G401.6 (cell line): ENCODE data around the gene ZMYND10.
A peak's percentile ranks its signal among the peaks of the same experiment; 100 is the strongest.

Experiments used
- FAIRE-seq: peaks from 2 replicates; lab custom pipeline; 2012; peaks lifted over from hg19 to GRCh38; lab: Jason Lieb, UNC

ZMYND10 gene

DNA sequence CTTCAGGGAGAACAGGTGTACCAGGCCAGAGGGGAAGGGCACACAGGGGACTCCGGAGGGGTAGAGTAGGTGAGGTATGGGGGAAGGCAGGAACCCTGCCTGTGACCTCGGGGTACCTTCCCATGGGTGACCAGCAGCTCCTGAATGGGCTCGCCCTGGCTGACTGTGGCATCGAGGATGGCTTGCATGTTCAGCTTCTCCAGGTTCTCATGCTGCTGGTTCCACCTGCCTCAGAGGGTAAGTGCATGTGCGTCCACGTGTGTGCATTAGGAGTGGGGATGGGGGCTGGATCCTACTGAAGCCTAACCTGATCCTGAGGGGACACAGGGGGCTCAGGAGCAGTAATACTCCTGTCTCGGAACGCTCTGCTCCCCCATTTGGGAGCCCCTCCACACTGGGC, 524 bp downstream of the ZMYND10 start:
- FAIRE-seq = no peak

- FAIRE-seq = no peak
Observed at GRCh38 chr3:50342813-50343633, 2.5 kb downstream of the ZMYND10 start.

DNA sequence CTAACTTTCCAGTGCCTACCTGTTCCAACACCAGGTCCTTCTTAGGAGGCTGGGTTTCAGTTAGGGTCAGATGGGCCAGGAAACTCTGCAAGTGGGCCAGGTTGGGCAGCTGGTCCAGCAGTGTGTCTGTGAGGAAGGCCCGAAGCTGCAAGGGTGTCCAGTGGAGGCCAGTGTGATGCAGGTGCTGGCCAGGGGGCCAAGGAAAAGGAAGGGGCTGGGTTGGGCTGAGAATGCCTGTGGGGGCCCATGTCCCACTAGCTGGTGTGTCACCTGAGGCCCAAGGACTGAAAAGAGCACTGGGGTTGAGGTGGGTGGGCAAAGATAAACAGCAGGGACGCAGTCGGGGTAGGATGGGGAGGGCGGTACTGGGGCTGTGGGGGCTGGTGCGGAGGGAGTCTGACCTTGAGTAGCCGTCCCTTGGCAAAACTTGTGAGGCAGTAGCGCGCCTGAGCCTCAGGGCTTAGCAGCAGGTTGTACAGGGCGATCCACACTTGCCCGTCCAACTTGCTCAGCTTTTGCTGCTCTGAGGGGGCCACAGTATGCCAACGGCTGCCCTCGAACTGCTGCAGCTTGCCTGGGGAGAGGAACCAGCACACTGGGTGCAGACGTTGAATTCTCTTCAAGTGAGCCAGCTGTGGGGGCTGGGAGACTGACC, 3.4 kb downstream of the ZMYND10 start:
- no peak for FAIRE-seq

- no peak for FAIRE-seq
Observed at GRCh38 chr3:50341537-50341936, 4.0 kb downstream of the ZMYND10 start.

- FAIRE-seq = no peak
Observed at GRCh38 chr3:50340448-50341329, 4.8 kb downstream of the ZMYND10 start, which contains the start of gene RASSF1. Gene RASSF1, minus strand, starts transcription at chr3:50340836. Its CDS starts 31 bp downstream, at chr3:50340805.

DNA sequence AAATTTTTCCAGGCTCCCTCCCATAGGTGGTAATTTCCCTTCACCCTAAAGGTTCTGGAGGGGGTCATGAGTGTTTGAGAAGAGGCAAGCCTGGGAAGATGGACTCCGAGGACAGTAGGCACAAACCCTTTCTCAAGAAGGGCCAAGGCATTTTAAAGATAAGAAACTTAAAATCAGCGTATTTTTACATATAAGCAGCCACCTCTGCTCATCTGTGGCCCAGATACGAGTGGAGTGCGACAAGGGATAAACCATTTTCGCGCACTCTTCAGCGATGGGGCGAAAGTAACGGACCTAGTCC, 5.4 kb downstream of the ZMYND10 start:
- FAIRE-seq = no peak

DNA sequence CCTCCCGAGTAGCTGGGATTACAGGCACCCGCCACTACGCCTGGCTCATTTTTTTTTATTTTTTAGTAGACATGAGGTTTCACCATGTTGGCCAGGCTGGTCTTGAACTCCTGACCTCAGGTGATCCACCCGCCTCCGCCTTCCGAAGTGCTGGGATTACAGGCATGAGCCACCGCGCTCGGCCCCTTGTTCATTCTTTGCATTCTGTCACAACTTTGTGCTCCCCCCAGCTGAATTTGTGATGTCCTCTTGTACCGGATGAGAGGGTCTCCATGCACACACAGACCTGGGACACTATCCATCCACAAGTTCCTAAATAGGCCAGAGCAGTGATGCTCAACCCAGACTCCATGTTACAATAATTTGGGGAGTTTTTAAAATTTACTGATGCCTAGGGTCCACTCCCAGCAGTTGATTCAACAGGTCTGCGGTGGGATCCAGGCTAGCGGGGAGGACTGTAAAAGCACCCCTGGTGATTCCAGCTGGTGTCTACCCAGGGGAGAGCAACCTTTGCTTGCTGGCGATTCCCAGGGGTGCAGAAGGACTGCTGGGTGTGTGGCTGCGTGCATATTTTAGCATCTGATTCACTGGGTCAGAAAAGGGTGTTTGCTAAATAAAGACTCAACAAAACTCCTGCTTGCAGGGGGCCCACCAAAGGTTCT, 5.9 kb downstream of the ZMYND10 start:
- no peak for FAIRE-seq

GRCh38 chr3:50338965-50339364, 6.6 kb downstream of the ZMYND10 start:
- FAIRE-seq = no peak

DNA sequence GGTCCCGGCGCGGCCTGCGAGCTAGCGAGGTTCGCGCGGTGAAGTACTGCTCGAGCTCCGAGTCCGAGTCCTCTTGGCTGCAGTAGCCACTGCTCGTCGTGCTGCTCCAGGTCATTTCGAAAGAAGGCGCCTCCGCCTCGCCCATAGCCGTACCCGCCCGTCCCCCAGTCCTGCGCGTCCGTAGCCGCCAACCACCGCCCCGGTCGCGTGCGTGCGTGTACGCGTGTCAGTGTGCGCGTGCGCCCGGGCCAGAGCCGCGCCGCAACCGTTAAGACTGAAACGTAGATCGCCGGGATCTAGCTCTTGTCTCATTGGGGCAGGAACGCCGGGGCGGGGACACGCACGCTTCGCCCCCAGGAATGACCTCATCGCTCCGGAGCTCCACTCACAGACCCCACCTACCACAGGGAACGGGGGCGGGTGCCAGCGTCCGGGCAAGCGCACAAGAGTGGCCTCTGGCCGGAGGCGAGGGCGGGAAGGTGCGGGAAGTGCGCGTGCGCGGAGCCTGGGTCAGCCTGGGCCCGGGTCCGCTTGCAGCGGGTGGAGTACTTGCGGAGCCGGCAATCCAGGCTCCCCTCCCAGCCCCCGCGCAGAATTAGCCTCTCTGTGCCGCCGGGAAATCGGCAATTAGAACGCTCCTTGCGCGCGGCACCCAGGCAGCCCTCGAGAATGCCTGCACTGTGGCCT, 8.2 kb downstream of the ZMYND10 start:
- peak; percentile 98 for FAIRE-seq

- no peak for FAIRE-seq
Observed at GRCh38 chr3:50336452-50337174, 8.9 kb downstream of the ZMYND10 start.

- FAIRE-seq = no peak
Observed at GRCh38 chr3:50334339-50335075, 11.0 kb downstream of the ZMYND10 start.

- no peak for FAIRE-seq
Observed at GRCh38 chr3:50333744-50334328, 11.7 kb downstream of the ZMYND10 start.

DNA sequence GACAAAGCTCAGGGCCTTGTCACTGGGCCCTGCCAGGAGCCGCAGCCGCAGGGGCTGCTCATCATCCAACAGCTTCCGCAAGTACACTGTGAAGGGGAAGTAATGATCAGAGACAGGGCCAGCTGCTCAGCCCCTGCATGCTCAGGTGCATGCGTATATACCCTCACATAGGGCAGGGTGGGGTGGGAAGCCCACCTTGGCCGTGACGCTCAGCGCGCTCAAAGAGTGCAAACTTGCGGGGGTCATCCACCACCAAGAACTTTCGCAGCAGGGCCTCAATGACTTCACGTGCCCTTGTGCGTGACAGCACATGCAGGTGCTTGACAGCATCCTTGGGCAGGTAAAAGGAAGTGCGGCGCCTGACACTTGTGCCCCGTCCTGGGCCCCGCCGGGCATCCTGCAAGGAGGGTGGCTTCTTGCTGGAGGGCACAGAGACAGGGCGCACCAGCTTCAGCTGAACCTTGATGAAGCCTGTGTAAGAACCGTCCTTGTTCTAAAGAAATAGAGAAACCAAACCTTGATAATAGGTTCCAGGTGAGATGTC, 14.1 kb downstream of the ZMYND10 start:
- FAIRE-seq = no peak

- no peak for FAIRE-seq
Observed at GRCh38 chr3:50330330-50330729, 15.2 kb downstream of the ZMYND10 start.

DNA sequence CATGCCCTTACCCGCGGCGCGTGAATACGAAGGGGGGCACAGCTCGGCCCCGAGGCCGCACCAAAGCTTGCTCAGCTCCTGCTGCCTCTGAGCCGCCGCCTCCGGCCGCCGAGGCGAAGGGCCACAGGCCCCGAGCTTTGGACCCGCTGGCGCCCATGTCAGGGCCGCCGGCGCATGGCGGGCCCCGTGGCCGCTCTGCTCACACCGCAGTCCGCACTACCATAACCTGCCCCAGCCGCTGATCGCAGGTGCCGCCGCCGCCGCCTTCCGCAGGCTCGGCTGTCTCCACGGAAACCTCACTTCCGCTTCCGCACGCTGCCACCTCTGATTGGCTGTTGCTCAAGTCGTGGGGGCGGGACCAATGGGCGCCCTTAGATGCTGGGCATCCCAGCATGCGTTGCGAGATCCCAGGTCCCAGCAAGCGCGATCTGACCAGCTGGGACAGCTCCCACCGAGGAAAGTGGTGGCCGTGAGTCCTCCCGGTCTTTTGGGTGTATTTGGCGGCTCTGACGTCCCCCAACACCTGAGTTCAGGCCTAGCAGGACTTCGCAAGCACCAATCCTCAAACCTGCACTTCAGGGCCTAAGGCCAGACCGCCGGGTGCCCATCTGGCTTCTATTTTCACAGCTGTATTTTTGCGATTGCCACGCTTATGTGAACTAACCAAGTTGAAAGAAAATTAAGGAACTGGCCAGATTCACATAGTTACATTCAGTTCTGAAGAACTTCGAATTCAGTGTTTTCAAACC, 17.4 kb downstream of the ZMYND10 start, which contains the start of gene TUSC2:
Gene TUSC2 (minus strand): TSS at position 281 of the 749 bp plus-strand sequence. CDS start 124 bp downstream, at position 157.
- peak; percentile 96 for FAIRE-seq

- FAIRE-seq = no peak
Observed at GRCh38 chr3:50327129-50327528, 18.4 kb downstream of the ZMYND10 start.

DNA sequence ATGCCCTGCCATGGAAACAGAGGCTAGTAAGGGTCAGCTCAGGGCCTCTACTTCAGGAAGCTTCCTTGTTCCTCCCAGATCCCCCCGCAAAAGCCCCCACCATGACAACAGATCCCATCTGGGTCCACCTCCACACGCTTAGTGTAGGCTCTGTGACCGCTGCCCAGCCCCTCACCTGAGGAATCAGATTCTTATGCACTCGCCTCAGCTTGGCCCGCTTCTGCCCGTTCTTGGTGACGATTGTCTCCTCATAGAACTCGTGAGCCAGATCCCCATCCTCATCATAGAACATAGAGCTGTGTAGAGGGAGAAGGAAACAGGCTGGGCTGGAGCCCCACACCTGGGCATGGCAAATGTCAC, 19.4 kb downstream of the ZMYND10 start:
- FAIRE-seq = no peak

- no peak for FAIRE-seq
Observed at GRCh38 chr3:50325497-50326181, 19.9 kb downstream of the ZMYND10 start.
